HepG2 (cell line): Measurements from ENCODE around the gene TBX6. TPM values are rescaled to one million over a fixed set of nuclear protein-coding genes. Genes with fewer than 3 reads are reported as not detected.
A peak's percentile ranks its signal among the peaks of the same experiment; 100 is the strongest.

Experiments
- AFF4 ChIP-seq: sonication (generic); formaldehyde crosslinking; IDR thresholded peaks from 2 replicates; pipeline ENCODE4 v1.4.0; 2020; ENCODE audit warnings: missing genetic modification reagents
- AHR ChIP-seq: IDR thresholded peaks from 2 replicates; pipeline ENCODE4 v1.6.1; 2018; ENCODE audit warnings: missing genetic modification reagents, missing compliant biosample characterization
- DMTF1 ChIP-seq: sonication (generic); formaldehyde crosslinking; IDR thresholded peaks from 2 replicates; pipeline ENCODE4 v1.4.0; 2020; ENCODE audit warnings: mild to moderate bottlenecking, missing genetic modification reagents
- DZIP1 ChIP-seq: sonication (generic); formaldehyde crosslinking; IDR thresholded peaks from 2 replicates; pipeline ENCODE4 v1.5.0; 2020; ENCODE audit warnings: mild to moderate bottlenecking, missing genetic modification reagents
- EP300 ChIP-seq, 3 experiments: sonication (generic) in 1 of 3; formaldehyde crosslinking in 1 of 3; IDR thresholded peaks; 2 replicates each; pipeline versions ENCODE4 v1.5.1 to v1.6.1; 2011 to 2020; ENCODE audit warnings: low read depth in 2 of 3, low read length in 2 of 3, borderline replicate concordance in 1 of 3, improper control_type of control experiment in 1 of 3, mild to moderate bottlenecking in 1 of 3, missing genetic modification reagents in 1 of 3, moderate library complexity in 1 of 3
- IRX3 ChIP-seq: sonication (generic); formaldehyde crosslinking; IDR thresholded peaks from 2 replicates; pipeline ENCODE4 v1.8.1; 2023; ENCODE audit warnings: mild to moderate bottlenecking, low read depth, missing genetic modification reagents, borderline replicate concordance
- MZF1 ChIP-seq: sonication (generic); formaldehyde crosslinking; IDR thresholded peaks from 2 replicates; pipeline ENCODE4 v1.8.1; 2023; ENCODE audit warnings: mild to moderate bottlenecking, missing genetic modification reagents, borderline replicate concordance
- NFATC3 ChIP-seq: sonication (generic); formaldehyde crosslinking; IDR thresholded peaks from 2 replicates; pipeline ENCODE4 v1.5.1; 2020; ENCODE audit warnings: mild to moderate bottlenecking, missing genetic modification reagents
- REL ChIP-seq: sonication (generic); formaldehyde crosslinking; conservative IDR thresholded peaks from 2 replicates; pipeline ENCODE4 v1.8.0; 2022; ENCODE audit warnings: mild to moderate bottlenecking, missing genetic modification reagents, moderate library complexity
- THAP8 ChIP-seq: sonication (generic); formaldehyde crosslinking; IDR thresholded peaks from 2 replicates; pipeline ENCODE4 v1.5.1; 2020; ENCODE audit warnings: missing genetic modification reagents, mild to moderate bottlenecking, borderline replicate concordance
- ZNF256 ChIP-seq: sonication (generic); formaldehyde crosslinking; conservative IDR thresholded peaks from 2 replicates; pipeline ENCODE4 v1.4.0; 2020; ENCODE audit warnings: missing genetic modification reagents
- ZNF343 ChIP-seq: sonication (generic); formaldehyde crosslinking; IDR thresholded peaks from 2 replicates; pipeline ENCODE4 v1.4.0; 2020; ENCODE audit warnings: mild to moderate bottlenecking, missing genetic modification reagents
- ZNF709 ChIP-seq: sonication (generic); formaldehyde crosslinking; IDR thresholded peaks from 2 replicates; pipeline ENCODE4 v1.5.0; 2020; ENCODE audit warnings: mild to moderate bottlenecking, missing genetic modification reagents
- ZNF746 ChIP-seq: sonication (generic); formaldehyde crosslinking; IDR thresholded peaks from 2 replicates; pipeline ENCODE4 v1.8.0; 2022; ENCODE audit warnings: mild to moderate bottlenecking, missing genetic modification reagents
- polyA plus RNA-seq, 8 experiments: library from polyadenylated mRNA; depleted of rRNA in 3 of 8; stranded (reverse) in 7 of 8; unstranded in 1 of 8; fragments of >200 nt; fragmentation: Illumina TruSeq in 4 of 8; extraction: Trizol in 4 of 8; gene quantifications; 2 replicates each; pipeline versions ENCODE4 v1.2.1 to v1.2.3, GENCODE V29; 2011 to 2016; ENCODE audit warnings: low read depth in 4 of 8, missing spikeins in 1 of 8, mixed read lengths in 1 of 8; ENCODE audit not compliant: insufficient read depth in 1 of 8
- total RNA-seq, 5 experiments: library from RNA; depleted of rRNA; stranded (reverse); fragments of >200 nt; fragmentation: Illumina TruSeq; extraction: Trizol; gene quantifications; 2 replicates each; pipeline ENCODE4 v1.2.3, GENCODE V29; 2016; ENCODE audit warnings: low read depth in 1 of 5

The TBX6 gene
- total and polyA plus RNA-seq, 2 of the 13 experiments (the other 11 are each of a cell fraction or from before 2014, with no cell fraction given) = 0.24 to 0.42 TPM

- TF ChIP-seq DZIP1 (CRISPR knock-in tag) (no peak), ZNF709 (CRISPR knock-in tag) (peak; percentile 85; the same call in 1 of the 2 replicates), ZNF256 (CRISPR knock-in tag) (no peak), NFATC3 (CRISPR knock-in tag) (no peak), ZNF343 (CRISPR knock-in tag) (peak; percentile 67; the same call in 1 of the 2 replicates), ZNF746 (CRISPR knock-in tag) (peak; percentile 44; the same call in 1 of the 2 replicates), AHR (no peak; the same call in 1 of the 2 replicates), IRX3 (no peak), EP300 (IDR thresholded peaks at IDR 0.05; ENCODE audit: low read depth in 2 of 2, low read length in 2 of 2) (peak; percentile 64 to 92; a peak in 3 of 4 replicates), EP300 (CRISPR knock-in tag; IDR thresholded peaks at IDR 0.05; ENCODE audit: borderline replicate concordance) (peak; percentile 89), THAP8 (no peak), MZF1 (CRISPR knock-in tag) (0 out of 2 replicates have a peak, but pooled peaks have one; percentile 29), AFF4 (CRISPR knock-in tag) (0 out of 2 replicates have a peak, but pooled peaks have one; percentile 26), REL (CRISPR knock-in tag) (no peak), DMTF1 (CRISPR knock-in tag) (no peak)
Measured at GRCh38 chr16:30139583-30140481, 48.1 kb upstream of the TBX6 start (continued).
